GM19467 (cell line): ENCODE results near the gene POU3F1.

Source experiments
- ATAC-seq: cut with Tn5 transposase; IDR thresholded peaks from one replicate; pipeline ENCODE4 v1.9.1; 2021; ENCODE audit warnings: mild to moderate bottlenecking, moderate library complexity; ENCODE audit not compliant: unreplicated experiment

The POU3F1 gene

DNA sequence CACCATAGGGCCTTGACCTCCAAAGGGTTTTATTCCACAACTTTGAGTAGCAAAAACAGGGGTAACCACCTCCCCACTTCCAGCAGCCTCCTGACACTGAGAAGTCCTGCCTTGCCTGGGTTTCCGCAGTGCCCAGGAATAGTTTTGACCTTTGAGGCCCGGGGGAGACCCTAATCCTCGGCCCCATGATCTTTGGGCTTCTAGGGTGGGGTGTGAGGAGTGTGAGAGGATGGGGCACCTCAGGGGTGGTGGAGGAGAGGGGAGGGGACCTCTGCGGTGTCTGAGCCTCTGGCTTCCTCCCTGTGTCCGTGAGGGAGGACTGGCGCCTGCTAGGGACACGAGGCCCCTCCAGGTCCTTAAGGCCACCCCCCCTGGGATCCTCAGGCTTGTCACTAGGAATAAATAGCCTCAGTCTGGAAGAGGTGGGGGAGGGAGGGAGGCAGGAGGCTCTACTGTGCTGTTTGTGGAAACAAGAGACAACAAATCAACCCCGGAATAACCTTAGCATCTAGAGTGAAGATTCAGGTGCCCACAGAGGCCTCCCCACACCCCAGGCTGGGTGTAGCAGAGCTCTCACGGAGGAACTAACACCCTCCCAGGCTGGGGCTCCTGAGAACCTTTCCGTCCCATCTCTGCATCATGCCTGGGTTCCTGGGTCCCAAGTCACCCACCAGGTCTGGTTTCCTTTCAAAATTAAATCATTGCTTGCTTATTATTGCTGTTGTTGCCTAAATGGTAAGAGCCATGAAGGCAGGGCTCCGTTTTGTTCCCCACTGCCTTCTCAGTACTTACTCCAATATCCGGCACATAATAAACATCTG lies 40.4 kb downstream of the POU3F1 start:
- no peak for ATAC-seq

DNA sequence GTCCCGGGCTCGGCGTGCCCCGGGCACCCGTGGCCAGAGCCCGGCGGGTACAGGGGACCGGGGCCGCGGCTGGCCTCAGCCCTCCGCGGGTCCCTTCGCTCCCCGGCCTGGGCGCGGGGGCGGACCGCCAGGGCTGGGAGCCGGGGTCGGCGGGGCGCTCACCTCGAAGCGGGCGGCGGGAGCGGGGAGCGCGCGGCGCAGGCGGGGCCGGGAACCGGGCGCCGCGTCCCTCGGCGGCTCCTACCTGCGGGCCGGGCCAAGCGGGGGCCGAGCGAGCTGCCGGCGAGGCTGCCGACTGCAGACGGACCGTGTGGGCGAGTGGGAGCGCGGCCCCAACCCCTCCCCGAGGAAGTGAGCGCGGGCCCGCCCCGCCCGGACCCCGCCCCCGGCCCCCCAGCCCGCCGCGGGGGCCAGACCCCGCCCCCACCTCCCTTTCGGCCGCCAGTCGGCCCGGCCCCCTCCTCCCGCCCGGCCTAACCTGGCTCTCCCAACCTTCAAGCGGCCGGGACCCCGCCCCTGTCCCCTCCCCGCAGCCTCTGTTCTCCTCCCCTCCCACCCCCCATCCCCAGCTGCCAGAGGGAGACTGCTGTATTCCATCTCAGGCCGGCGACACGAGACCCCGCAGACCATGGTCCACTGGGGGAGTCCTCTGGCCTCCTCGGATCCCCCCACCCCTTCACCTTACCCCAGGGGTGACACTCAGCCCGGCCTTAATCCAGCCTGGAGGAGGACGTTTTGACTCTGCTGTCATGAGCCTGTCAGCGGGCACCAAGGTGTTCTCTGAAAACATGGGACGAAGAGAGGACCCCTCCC lies 41.2 kb downstream of the POU3F1 start, which contains the start of gene FHL3:
FHL3 (minus strand) TSS at position 320 of the 813 bp plus-strand sequence. CDS start 6,102 bp downstream, outside the sequence.
- ATAC-seq, result no peak

DNA sequence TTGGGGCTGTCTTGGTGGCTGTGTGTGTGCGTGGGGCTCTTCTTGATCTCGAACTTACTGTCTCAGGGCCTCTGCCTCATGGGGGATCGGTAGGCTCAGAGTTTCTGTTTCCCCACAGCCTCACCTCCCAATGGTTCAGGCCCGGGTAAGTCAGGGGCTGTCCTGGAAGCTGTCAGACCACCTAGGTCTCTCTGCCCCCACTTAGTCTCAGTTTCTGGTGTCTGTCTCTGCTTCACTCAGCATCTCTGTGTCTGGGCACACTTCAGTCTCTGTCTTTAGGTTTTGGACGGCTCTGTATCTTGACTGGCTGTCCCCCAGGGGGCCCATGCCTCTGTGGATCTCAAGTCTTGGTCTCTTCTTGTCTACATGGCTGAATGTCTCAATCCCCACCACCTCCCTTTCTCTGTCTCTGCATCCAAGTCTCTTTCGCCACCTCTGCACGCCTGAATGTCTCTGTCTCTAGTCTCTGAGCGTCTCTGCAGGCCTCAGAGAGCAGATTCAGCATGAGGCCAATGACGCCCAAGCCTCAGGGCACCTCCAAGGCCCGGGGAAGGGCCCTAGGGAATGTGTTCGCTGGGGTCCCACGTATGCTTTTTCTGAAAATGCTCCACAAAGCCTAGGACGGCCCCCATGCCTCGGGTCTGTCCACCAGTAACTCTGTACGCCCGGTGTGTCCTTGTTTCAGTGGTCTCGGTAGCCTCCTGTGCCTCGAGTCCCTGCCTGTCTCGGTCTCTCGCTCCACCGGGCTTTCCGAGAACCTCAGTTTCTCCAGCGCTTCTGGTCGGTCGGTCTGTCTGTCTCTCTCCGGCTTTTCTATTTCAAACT lies 42.1 kb downstream of the POU3F1 start:
- no peak for ATAC-seq

DNA sequence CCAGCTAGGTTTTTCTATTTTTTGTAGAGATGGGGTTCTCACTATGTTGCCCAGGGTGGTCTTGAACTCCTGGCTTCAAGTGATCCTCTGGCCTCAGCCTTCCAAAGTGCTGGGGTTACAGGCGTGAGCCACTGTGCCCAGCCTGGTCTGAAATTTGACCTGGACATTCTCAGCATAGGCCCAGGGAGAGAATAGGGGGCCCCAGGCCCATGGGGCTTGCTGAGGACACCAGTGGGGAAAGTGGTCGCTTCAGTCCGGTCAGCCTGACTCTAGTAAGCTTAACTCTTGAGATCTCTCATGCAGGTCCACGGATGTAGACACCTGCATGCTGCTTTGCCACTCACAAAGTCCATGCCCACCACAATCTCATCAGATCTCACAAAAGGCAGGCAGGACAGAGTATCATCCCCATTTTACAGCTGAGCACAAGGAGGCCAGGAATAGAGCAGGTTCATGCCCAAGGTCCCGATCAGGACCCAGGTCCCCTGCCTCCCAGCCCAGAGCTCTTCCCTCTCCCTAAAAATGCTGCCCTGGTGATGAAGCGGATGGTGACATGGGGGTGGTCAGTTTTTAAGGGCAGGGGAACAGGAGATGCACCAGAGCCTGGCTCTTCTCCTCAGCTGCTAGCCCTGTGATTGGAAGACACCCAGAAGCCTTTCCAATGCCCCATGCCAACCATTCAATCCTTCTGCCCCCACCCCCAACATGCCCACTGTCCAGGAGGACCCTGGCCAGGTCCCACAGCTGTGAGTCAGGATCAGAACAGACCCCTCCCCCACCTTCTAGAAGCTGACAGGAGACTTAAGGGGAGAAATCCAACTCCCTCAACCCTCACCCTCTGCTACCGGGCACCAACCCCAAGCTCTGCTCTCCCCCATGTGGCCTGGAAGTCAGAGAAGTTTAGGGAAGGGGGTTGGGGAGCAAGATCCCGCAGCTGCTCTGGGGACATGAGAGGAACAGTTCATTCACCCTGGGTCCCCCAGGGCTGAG lies 43.0 kb downstream of the POU3F1 start:
- no peak for ATAC-seq

DNA sequence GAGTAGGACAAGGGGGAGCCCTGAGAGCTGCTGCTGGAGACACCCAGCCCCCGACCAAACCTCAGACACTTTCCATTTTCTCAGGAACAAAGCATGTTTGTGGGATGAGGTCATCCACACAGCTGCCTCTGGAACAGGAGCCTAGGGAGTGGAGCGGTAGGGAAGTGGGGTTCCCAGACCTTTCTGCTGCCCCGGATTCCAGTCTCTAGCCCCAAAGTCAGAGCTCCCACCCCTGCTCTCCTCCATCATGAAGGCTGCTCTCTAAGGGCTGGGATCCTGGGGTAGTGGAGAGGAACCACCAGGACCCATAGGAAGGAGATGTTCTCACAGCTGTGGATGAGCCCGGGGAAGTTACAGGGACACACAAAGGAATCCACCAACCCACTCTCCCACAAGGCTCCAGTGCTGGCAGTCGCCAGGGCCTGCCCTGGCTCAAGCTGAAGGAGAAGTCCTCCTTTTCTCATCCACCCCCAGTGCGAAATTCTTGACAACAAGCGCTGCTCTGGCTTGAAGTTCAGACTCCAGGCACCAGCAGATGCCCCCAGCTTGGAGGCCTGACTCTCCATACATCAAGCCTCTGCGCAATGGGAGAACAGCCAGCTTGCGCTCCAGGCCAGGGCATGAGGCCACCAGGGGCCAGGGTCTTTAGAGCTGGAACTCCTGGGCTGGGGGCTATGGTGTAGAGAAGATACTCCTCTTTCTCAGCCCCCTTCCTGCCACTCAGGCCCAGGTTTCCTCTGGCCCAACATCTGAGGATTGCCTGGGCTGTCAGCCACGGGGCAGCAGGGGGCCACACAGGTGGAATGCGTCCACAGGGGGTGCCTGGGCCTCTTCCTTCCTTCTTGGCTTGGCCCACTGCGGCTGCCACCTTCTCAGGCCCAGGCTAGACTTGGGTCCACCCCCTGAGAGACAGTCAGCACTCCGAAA lies 45.8 kb downstream of the POU3F1 start:
- no peak for ATAC-seq

DNA sequence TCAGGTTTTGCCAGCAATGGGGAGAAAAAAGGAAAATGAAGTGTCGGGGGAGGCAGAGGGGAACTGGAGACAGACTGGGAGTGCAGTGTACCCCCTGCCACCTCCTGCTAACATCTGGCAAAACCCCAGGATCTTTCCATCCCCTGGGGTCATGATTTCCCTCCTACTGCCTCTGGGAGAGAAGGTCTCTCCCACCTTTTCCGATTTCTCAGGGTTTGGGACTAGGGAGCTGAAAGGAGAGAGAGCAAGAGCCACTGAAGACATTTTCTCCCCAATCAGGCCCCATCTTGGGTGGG lies 46.4 kb downstream of the POU3F1 start:
- ATAC-seq, result no peak

DNA sequence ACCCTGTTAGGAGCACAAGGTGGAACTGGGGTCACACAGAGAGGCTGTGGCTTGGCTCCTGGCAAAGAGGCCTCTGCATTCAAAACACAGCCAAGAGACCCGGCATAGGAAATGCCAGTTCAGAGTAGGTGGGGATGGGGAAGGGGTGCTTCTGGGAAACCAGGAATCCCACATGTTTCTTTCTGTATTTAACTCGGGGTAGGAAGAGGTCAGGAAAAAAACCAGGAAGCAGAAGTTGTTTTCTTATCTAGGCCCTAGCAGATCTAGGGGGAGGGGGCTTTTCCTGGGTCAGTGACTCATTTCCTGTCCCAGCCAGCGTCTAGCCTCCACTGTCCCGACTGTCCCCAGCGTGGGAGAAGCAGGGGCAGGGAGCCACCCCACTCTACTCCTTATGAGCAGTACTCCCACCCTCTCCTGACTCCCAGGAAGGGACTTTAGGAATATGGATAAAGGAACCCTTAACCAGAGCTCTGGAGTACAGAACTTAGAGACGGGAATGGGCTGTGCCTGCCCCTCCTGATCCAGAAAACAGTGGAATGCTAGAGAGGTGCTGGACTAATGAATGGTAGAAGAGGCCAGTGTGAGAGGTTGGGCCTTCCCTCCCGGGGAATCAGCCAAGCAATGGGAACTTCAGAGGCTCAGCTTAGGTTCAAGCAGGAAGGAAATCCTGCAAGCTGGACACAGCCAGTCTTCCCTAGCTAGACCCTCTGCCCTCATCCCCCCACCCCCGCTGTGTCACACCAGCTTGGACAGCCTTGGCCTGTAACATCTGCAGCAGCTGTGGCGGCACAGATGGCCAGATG lies 47.0 kb downstream of the POU3F1 start:
- ATAC-seq, result no peak

DNA sequence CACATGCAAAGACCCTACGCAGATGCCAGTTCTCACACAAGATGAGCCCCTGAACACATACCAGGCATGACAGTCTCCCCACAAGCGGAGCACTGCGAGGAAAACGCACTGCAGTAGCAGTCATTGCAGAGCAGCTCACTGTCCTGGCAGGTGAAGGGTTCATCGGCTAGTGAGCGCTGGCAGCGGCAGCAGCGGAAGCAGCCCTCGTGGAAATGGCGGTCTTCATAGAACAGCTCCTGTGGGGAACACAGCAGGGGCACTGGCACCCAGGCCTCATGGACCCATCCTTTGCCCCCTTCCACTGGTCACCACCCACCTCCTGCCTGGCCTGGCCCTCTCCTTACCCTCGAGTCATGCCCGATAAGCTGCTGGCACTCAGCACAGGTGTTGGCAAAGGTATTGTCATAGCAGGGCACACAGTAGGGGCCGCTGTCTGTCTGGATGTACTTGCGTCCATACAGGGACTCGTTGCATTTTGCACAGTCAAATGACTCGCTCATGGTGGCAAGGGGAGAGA lies 47.6 kb downstream of the POU3F1 start:
- no peak for ATAC-seq

DNA sequence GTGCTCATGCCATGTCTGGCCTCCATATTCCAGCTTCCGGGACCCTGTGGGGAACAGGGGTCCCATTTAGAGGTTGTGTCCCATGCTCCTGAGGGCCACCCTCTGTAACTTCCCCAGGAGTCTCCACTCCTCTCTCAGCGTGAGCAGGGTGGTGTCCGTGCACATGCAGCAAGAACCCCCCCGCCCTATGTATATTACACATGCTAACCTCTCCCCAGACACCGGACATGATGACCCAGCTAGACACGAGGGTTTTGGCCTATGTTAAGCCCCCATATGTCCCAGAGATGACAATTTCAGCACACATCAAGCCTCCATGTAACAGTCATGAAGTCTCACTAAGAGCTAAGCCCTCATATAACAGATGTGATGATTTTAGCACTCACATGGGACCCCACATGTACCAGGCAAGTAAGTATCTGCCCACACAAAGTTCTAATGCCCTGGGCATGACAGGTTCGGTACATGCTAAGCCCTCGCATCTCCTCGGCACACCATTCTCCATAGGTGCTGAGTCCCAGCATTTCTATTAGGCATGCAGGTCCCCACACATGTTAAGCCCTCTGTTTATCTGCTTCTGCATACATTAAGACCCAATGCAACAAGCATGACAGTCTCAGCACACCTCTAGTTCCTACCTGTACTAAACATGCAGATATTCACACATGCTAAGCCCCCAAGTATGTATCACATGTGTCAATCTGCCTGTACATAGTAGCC lies 48.3 kb downstream of the POU3F1 start:
- ATAC-seq, result no peak

DNA sequence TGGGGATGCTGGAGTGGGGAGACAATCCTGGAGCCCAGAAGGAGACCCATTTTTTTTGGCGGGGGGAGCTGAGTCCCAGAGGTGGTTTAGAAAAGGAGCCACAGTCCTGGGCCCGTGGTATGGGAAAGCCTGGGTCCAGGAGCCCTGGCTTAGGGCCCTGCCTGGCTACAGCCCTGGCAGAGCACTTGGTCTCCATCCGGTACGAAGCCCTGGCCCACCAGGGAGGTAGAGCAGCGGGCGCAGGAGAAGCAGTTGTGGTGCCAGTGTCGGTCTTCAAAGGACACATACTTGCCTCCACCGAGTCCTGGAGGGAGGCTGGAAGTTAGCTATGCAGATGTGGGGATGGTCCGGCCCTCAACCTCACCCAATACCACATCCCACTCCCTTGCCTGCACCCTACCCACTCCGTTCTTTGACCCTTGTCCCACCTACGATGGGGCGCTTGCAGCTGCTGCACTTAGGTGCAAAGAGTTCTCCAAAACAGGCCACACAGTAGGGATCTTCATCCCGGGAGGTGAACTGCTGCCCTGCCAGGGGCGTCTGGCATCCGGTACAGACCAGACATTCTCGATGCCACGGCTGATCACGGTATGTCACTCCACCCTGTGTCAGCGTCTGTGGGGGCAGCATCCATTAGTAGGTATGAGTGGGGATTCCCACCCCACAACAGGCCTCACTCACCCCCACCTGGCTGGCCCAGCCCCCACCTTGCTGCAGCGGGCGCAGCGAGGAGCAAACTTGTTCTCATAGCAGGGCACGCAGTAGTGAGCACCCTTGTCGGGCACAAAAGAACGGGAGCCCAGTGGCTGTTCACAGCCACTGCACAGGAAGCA lies 49.1 kb downstream of the POU3F1 start:
- ATAC-seq, result no peak

DNA sequence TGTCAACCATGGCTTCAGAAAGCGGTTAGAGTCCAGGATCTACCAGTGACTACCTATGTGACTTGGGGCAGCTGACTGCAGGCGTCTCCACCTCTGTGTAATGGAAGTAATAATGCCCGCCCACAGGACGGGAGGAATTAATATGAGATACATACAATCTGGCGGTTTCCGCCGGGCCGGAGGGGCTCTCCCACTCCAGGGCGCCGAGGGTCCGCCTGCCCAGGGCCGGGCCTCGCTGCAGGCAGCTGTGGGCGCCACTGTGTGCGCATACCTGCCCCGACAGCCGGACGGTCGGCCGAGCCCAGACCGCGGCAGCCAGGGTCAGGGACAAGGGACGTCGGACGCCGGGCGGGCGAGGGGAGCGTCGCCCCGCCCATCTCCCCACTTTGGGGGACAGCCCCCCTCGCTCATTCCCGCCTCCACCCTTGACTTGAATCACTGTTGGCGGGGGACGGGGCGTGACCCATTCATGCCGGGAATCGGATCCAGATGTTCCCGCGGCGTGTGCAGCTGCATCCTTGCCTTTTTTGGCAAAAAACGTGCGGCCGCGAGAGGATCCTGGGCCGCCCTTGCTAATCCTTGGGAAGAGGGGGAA lies 50.7 kb downstream of the POU3F1 start:
- ATAC-seq, result no peak

DNA sequence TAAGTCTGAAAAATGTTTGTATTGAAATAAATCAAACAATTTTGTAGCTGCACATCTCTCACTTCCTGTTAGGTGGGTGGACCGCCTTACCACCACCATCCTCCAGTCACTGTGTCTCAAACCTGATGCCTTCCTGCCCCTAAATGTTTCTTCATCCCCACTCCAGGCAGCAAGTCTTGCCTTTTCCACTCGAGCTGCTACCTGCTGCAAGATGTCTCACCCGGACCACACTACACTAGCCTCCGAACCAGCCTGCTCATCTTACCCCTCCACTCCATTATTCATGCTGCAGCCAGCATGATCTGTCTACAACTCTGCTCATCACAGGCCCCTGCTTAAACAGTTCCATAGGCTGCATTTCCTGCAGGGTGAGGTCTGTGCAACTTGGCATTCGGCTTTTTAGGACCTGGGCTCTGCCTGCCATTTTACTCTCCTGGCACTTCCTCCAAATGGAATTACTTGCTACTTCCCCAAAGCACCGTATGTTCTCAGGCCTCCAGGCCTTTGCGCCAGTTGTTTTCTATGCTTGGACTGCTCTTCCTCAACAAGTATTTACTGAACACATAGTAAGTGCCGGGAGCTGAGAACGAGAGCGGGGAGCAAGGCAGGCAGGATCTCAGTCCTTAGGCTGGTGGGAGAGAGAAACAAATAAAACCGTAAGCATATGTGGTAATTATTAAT lies 51.6 kb downstream of the POU3F1 start:
- no peak for ATAC-seq
